Adrenal gland (tissue), 5 donors: ENCODE data around the gene KLF4.

Source experiments
- POLR2A ChIP-seq, 2 donors: fragments of 450-650 bp; IDR thresholded peaks; one replicate each; pipeline ENCODE4 v1.6.1; 2017; ENCODE audit warnings: antibody characterized with exemption in 2 of 2, mild to moderate bottlenecking in 2 of 2, moderate library complexity in 1 of 2
- TF ChIP-seq, protein P1 (sequence below), 6 experiments: fragments of 450-650 bp in 4 of 6; fragments of 200-600 bp in 2 of 6; sonication (generic) in 1 of 6; IDR thresholded peaks; 1 replicate in 5 of 6; 2 replicates in 1 of 6; pipeline versions ENCODE4 v1.5.1 to v1.8.0; 2016 to 2021; ENCODE audit warnings: antibody characterized with exemption in 6 of 6, mild to moderate bottlenecking in 2 of 6, moderate library complexity in 1 of 6
- donor health status: DM: no; HTN: no; CAD: no.

DNA sequence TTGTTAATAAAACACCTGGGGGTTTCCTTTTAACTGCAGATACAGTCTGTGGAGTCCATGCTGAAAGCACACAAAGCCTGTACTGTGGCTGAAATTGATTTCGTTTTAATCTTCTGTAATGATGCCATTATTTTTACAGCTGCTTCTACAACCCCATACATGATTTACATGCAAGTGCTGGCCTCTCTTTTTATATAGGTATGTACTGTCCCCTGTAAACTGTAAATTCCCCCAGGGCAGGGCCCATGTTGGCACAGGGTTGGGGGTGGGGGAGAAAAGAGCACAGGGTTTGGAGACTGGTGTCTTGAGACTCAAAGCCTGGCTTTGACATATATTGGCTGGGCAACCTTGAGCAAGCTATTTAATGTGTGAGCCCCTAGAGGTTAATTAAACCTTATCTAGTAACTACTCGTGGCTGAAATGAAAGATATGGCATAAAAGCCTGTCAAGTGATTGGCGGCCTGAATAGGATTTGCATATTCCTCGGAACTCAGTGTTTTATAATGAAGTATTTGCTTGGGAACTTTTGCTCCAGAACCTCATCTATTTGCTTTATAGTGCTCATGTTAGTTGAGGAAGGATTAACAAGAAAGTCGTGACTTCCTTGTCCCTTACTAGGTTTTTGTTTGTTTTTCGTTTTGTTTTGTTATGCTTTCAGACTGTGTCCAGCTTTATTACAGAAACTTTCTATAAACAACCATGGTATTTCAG is 34.0 kb downstream of the KLF4 start:
- TF ChIP-seq, protein P1, sequence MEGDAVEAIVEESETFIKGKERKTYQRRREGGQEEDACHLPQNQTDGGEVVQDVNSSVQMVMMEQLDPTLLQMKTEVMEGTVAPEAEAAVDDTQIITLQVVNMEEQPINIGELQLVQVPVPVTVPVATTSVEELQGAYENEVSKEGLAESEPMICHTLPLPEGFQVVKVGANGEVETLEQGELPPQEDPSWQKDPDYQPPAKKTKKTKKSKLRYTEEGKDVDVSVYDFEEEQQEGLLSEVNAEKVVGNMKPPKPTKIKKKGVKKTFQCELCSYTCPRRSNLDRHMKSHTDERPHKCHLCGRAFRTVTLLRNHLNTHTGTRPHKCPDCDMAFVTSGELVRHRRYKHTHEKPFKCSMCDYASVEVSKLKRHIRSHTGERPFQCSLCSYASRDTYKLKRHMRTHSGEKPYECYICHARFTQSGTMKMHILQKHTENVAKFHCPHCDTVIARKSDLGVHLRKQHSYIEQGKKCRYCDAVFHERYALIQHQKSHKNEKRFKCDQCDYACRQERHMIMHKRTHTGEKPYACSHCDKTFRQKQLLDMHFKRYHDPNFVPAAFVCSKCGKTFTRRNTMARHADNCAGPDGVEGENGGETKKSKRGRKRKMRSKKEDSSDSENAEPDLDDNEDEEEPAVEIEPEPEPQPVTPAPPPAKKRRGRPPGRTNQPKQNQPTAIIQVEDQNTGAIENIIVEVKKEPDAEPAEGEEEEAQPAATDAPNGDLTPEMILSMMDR (IDR thresholded peaks at IDR 0.05), result no peak
- no peak for TF ChIP-seq POLR2A (IDR thresholded peaks at IDR 0.05)
